OCI-LY7 (cell line): ENCODE results near the gene PAM16.

ENCODE experiments used
- EZH2phosphoT487 ChIP-seq: fragments of 200-600 bp; sonication (generic); IDR thresholded peaks from 2 replicates; pipeline ENCODE4 v1.6.1; 2018; ENCODE audit warnings: low read depth, borderline replicate concordance, mild to moderate bottlenecking, mixed run types, antibody characterized with exemption, low read length, moderate library complexity, mixed read lengths
- TF ChIP-seq, protein P1 (sequence below): fragments of 200-600 bp; sonication (generic); conservative IDR thresholded peaks from 2 replicates; pipeline ENCODE4 v1.5.1; 2014; ENCODE audit warnings: mild to moderate bottlenecking, antibody characterized with exemption, low read length, moderate library complexity, mixed read lengths

GRCh38 chr16:4372001-4372577, 21.0 kb upstream of the PAM16 start:
- TF ChIP-seq, protein P1, sequence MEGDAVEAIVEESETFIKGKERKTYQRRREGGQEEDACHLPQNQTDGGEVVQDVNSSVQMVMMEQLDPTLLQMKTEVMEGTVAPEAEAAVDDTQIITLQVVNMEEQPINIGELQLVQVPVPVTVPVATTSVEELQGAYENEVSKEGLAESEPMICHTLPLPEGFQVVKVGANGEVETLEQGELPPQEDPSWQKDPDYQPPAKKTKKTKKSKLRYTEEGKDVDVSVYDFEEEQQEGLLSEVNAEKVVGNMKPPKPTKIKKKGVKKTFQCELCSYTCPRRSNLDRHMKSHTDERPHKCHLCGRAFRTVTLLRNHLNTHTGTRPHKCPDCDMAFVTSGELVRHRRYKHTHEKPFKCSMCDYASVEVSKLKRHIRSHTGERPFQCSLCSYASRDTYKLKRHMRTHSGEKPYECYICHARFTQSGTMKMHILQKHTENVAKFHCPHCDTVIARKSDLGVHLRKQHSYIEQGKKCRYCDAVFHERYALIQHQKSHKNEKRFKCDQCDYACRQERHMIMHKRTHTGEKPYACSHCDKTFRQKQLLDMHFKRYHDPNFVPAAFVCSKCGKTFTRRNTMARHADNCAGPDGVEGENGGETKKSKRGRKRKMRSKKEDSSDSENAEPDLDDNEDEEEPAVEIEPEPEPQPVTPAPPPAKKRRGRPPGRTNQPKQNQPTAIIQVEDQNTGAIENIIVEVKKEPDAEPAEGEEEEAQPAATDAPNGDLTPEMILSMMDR: no peak
- no peak for TF ChIP-seq EZH2phosphoT487
